GM23338 (cell line): ENCODE data around the gene NPTXR. TPM values are rescaled to one million over a fixed set of nuclear protein-coding genes. Genes with fewer than 3 reads are reported as not detected.

Experiments
- ATAC-seq: fragments of 200-7000 bp; cut with Tn5 transposase; 3 replicates; pipeline ENCODE4 v1.9.1; 2020
- DNase-seq: peaks from one replicate; pipeline ENCODE4 v3.0.0-alpha.2; 2015; ENCODE audit warnings: low spot score
- H2AFZ ChIP-seq: fragments of 200-600 bp; sonication (generic); 2 replicates; pipeline ENCODE4 v1.8.0; 2016; ENCODE audit warnings: antibody characterized with exemption, mild to moderate bottlenecking, moderate library complexity
- H3F3A ChIP-seq: fragments of 200-600 bp; sonication (generic); replicated peaks from 2 replicates; pipeline ENCODE4 v1.8.0; 2017; ENCODE audit warnings: antibody characterized with exemption, mixed run types, low read depth
- H3K27ac ChIP-seq: fragments of 200-600 bp; sonication (generic); 2 replicates; pipeline ENCODE4 v1.6.1; 2016; ENCODE audit warnings: low read depth
- H3K27me3 ChIP-seq: fragments of 200-600 bp; sonication (generic); 2 replicates; pipeline ENCODE4 v1.8.0; 2016; ENCODE audit warnings: mild to moderate bottlenecking, mixed run types, moderate library complexity; ENCODE audit not compliant: insufficient read depth
- H3K36me3 ChIP-seq: fragments of 200-600 bp; sonication (generic); 2 replicates; pipeline ENCODE4 v1.8.0; 2016; ENCODE audit warnings: mild to moderate bottlenecking; ENCODE audit not compliant: insufficient read depth
- H3K4me1 ChIP-seq: fragments of 200-600 bp; sonication (generic); 2 replicates; pipeline ENCODE4 v1.8.0; 2016; ENCODE audit warnings: mild to moderate bottlenecking, moderate library complexity; ENCODE audit not compliant: insufficient read depth
- H3K4me2 ChIP-seq: fragments of 200-600 bp; sonication (generic); 2 replicates; pipeline ENCODE4 v1.7.1; 2017; ENCODE audit warnings: mixed run types
- H3K4me3 ChIP-seq: fragments of 200-600 bp; sonication (generic); 2 replicates; pipeline ENCODE4 v1.6.1; 2016; ENCODE audit warnings: mixed run types
- H3K79me2 ChIP-seq: fragments of 200-600 bp; sonication (generic); replicated peaks from 2 replicates; pipeline ENCODE4 v1.8.0; 2017; ENCODE audit warnings: mild to moderate bottlenecking; ENCODE audit not compliant: insufficient read depth
- H3K9me2 ChIP-seq: fragments of 200-600 bp; sonication (generic); 2 replicates; pipeline ENCODE4 v1.8.0; 2017; ENCODE audit not compliant: insufficient read depth
- H4K20me1 ChIP-seq: fragments of 200-600 bp; sonication (generic); replicated peaks from 2 replicates; pipeline ENCODE4 v1.8.0; 2017; ENCODE audit warnings: mild to moderate bottlenecking; ENCODE audit not compliant: insufficient read depth
- H3K27ac Mint-ChIP-seq: 2 replicates; pipeline ENCODE4 v1.8.0; 2020; ENCODE audit warnings: inconsistent platforms, mild to moderate bottlenecking, moderate library complexity, mixed read lengths
- H3K27me3 Mint-ChIP-seq: 3 replicates; pipeline ENCODE4 v1.8.0; 2022; ENCODE audit warnings: low read depth, mild to moderate bottlenecking, moderate library complexity, mixed read lengths, inconsistent platforms; ENCODE audit not compliant: insufficient read depth, poor library complexity
- H3K36me3 Mint-ChIP-seq: 3 replicates; pipeline ENCODE4 v1.8.0; 2021; ENCODE audit warnings: low read depth, mild to moderate bottlenecking, inconsistent platforms, moderate library complexity, mixed read lengths
- H3K4me1 Mint-ChIP-seq: 3 replicates; pipeline ENCODE4 v1.8.0; 2020; ENCODE audit warnings: mild to moderate bottlenecking, inconsistent platforms, mixed read lengths
- H3K4me3 Mint-ChIP-seq: 3 replicates; pipeline ENCODE4 v1.8.0; 2021; ENCODE audit warnings: moderate library complexity, mild to moderate bottlenecking, inconsistent platforms, mixed read lengths
- H3K9me3 Mint-ChIP-seq: 3 replicates; pipeline ENCODE4 v1.8.0; 2020; ENCODE audit warnings: moderate library complexity, mild to moderate bottlenecking, inconsistent platforms, mixed read lengths
- EZH2 ChIP-seq: fragments of 200-600 bp; sonication (generic); IDR thresholded peaks from one replicate; pipeline ENCODE4 v1.8.0; 2017; ENCODE audit warnings: antibody characterized with exemption, mild to moderate bottlenecking, low read depth; ENCODE audit not compliant: unreplicated experiment
- EZH2phosphoT487 ChIP-seq: fragments of 200-600 bp; sonication (generic); IDR thresholded peaks from one replicate; pipeline ENCODE4 v1.8.1; 2018; ENCODE audit warnings: antibody characterized with exemption; ENCODE audit not compliant: unreplicated experiment
- POLR2AphosphoS5 ChIP-seq: IDR thresholded peaks from 2 replicates; pipeline ENCODE4 v1.6.1; 2016; ENCODE audit warnings: antibody characterized with exemption, low read depth
- STAT1 ChIP-seq: IDR thresholded peaks from one replicate; pipeline ENCODE4 v1.6.1; 2016; ENCODE audit warnings: antibody characterized with exemption; ENCODE audit not compliant: unreplicated experiment
- ZNF114 ChIP-seq: fragments of 250-450 bp; sonication (Bioruptor Pico); IDR thresholded peaks from 2 replicates; pipeline ENCODE4 v1.5.0; 2020; ENCODE audit warnings: mild to moderate bottlenecking, moderate library complexity
- ZNF331 ChIP-seq: fragments of 250-450 bp; sonication (Bioruptor Pico); IDR thresholded peaks from 2 replicates; pipeline ENCODE4 v1.5.0; 2020; ENCODE audit warnings: low read depth, mild to moderate bottlenecking, moderate library complexity
- polyA plus RNA-seq: library from polyadenylated mRNA; unstranded; fragments of >200 nt; fragmentation: Nextera tagmentation; extraction: Ambion mirVana; gene quantifications from 2 replicates; pipeline ENCODE4 v1.2.1, GENCODE V29; 2016
- total RNA-seq: library from RNA; depleted of rRNA; stranded (reverse); fragments of >200 nt; shearing (Covaris generic); gene quantifications from 2 replicates; pipeline ENCODE4 v1.2.3, GENCODE V29; 2014
- TF ChIP-seq, protein P1 (sequence below): IDR thresholded peaks from one replicate; pipeline ENCODE4 v1.6.1; 2018; ENCODE audit warnings: antibody characterized with exemption; ENCODE audit not compliant: unreplicated experiment
- TF ChIP-seq, protein P2 (sequence below): IDR thresholded peaks from 2 replicates; pipeline ENCODE4 v1.6.1; 2016; ENCODE audit warnings: antibody characterized with exemption

Gene NPTXR
- total and polyA plus RNA-seq, 2 experiments from 2014 or later: 0.89 to 13.4 TPM

DNA sequence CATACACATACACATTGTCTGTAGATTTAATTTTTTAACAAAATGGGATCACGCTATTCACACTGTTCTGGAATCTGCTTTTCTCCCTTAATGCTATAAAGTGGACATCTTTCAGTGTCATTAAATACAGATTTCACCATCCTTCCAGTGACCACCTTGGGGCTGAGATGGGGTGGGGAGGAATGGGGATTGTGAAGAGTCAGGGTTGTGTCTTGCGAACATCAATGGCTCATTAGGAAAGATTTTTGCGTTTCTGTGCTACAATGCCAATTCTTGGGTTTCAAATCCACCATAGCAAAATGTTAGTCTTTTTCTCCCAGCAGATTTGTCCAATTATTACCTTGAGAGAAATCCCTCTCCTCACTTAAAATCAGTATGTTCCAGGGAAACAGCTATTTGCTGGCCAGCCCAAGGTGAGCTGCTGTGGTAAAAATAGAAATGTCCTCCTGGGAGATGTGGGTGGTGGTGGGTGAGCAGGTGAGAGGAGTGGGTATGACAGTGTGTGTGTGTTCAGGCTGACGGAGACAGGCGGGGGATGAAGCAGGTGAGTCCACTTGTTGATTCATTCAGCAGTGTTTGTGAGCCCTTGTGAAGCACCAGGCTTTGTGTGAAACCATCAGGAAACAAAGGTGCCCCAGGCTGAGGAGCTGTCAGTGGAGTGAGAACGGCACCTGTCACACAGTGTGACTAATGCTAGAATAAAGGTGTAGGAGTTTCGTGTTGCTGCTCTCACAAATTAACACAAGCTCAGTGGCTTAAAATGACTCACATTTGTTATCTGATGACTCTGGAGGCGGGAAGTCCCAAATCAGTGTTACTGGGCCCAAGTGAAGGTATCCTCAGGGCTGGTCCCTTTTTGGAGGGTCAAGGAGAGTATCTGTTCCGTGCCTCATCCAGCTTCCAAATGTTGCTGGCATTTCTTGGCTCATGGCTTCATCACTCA lies 29.9 kb upstream of the NPTXR start (continued):
- TF ChIP-seq, protein P1, sequence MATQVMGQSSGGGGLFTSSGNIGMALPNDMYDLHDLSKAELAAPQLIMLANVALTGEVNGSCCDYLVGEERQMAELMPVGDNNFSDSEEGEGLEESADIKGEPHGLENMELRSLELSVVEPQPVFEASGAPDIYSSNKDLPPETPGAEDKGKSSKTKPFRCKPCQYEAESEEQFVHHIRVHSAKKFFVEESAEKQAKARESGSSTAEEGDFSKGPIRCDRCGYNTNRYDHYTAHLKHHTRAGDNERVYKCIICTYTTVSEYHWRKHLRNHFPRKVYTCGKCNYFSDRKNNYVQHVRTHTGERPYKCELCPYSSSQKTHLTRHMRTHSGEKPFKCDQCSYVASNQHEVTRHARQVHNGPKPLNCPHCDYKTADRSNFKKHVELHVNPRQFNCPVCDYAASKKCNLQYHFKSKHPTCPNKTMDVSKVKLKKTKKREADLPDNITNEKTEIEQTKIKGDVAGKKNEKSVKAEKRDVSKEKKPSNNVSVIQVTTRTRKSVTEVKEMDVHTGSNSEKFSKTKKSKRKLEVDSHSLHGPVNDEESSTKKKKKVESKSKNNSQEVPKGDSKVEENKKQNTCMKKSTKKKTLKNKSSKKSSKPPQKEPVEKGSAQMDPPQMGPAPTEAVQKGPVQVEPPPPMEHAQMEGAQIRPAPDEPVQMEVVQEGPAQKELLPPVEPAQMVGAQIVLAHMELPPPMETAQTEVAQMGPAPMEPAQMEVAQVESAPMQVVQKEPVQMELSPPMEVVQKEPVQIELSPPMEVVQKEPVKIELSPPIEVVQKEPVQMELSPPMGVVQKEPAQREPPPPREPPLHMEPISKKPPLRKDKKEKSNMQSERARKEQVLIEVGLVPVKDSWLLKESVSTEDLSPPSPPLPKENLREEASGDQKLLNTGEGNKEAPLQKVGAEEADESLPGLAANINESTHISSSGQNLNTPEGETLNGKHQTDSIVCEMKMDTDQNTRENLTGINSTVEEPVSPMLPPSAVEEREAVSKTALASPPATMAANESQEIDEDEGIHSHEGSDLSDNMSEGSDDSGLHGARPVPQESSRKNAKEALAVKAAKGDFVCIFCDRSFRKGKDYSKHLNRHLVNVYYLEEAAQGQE: no peak
- no peak for TF ChIP-seq EZH2
- TF ChIP-seq POLR2AphosphoS5: no peak
- TF ChIP-seq STAT1: no peak
- no peak for TF ChIP-seq ZNF114
- no peak for TF ChIP-seq ZNF331 (CRISPR knock-in tag)
- TF ChIP-seq EZH2phosphoT487: no peak
- TF ChIP-seq, protein P2, sequence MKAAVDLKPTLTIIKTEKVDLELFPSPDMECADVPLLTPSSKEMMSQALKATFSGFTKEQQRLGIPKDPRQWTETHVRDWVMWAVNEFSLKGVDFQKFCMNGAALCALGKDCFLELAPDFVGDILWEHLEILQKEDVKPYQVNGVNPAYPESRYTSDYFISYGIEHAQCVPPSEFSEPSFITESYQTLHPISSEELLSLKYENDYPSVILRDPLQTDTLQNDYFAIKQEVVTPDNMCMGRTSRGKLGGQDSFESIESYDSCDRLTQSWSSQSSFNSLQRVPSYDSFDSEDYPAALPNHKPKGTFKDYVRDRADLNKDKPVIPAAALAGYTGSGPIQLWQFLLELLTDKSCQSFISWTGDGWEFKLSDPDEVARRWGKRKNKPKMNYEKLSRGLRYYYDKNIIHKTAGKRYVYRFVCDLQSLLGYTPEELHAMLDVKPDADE: no peak

DNA sequence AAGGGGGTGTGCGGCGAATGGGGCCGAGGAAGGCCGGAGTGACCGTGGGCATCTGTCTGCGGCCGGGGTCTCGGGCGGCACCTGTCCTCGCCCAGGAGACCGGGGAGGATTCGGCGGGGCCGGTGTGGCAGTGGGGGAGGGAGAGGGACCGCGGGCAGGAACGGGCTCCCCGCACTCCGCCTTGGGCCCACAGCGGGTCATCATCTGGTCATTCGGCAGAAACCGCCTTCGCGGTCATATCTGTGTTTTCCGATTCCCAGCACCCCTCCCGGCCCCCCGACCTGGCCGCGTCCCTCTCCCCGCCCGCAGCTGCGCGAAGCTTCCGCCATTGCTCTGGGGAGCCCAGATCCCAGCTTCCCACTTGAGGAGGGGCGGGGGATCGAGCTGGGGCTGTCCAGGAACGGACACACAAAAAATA lies 29.0 kb upstream of the NPTXR start:
- TF ChIP-seq POLR2AphosphoS5 (0 out of 2 replicates have a peak, but pooled peaks have one; percentile 36), EZH2phosphoT487 (no peak)

More for the DNA sequence above, 29.0 kb upstream of the NPTXR start:
- H3K27me3 Mint-ChIP-seq: peaks cover 8% of the 10 kb centered on the region
- Histone ChIP-seq H3K9me2 (no peaks in the 10 kb centered on the region), H3K4me2 (peak overlapping the region; percentile 75), H3K79me2 (peaks cover 8% of the 10 kb centered on the region), H2AFZ (peak overlapping the region; percentile 3), H3K27me3 (no peaks in the 10 kb centered on the region; the same call in 1 of the 2 replicates), H3K4me3 (peak overlapping the region; percentile 92), H4K20me1 (peaks cover 11% of the 10 kb centered on the region), H3K4me1 (peaks cover 41% of the 10 kb centered on the region), H3K36me3 (peaks cover 6% of the 10 kb centered on the region; the same call in 1 of the 2 replicates), H3F3A (0 out of 2 replicates have a peak, but pooled peaks cover 7% of the 10 kb centered on the region), H3K27ac (peak overlapping the region; percentile 88; the same call in 1 of the 2 replicates)
- ATAC-seq: peak; percentile 53
- peak overlapping the region; percentile 98 for H3K27ac Mint-ChIP-seq
- DNase-seq: peak; percentile 75
- peaks cover 27% of the 10 kb centered on the region for H3K36me3 Mint-ChIP-seq
- peaks cover 50% of the 10 kb centered on the region for H3K4me1 Mint-ChIP-seq
- H3K4me3 Mint-ChIP-seq: peak overlapping the region; percentile 93
- H3K9me3 Mint-ChIP-seq: no peaks in the 10 kb centered on the region
